H1 (cell line): ENCODE results near the gene BRMS1. TPM values are rescaled to one million over a fixed set of nuclear protein-coding genes. Genes with fewer than 3 reads are reported as not detected.

Source experiments
- CTCF ChIA-PET: fragments of 300-600 bp; sonication (Branson Sonifier 250); formaldehyde crosslinking; loops from one replicate; lab custom pipeline; 2021; ENCODE audit not compliant: partially characterized antibody; lab: Charles Lee
- POLR2A ChIA-PET: fragments of 300-600 bp; sonication (Branson Sonifier 250); formaldehyde crosslinking; loops from one replicate; lab custom pipeline; 2021; ENCODE audit warnings: inconsistent platforms; ENCODE audit not compliant: partially characterized antibody; lab: Charles Lee
- DNase-seq, 2 experiments: peaks; one replicate each; pipeline versions ENCODE4 v3.0.0 to v3.0.0-alpha.2; 2010 to 2022; ENCODE audit warnings: low spot score in 2 of 2, low read depth in 1 of 2, mixed read lengths in 1 of 2
- FAIRE-seq: peaks from 2 replicates; lab custom pipeline; 2011; peaks lifted over from hg19 to GRCh38; lab: Jason Lieb, UNC
- H2AFZ ChIP-seq: 2 replicates; pipeline ENCODE4 v1.8.1; 2012; ENCODE audit warnings: low read length, inconsistent platforms
- H2AK5ac ChIP-seq: 2 replicates; pipeline ENCODE4 v1.6.1; 2013; ENCODE audit warnings: low read depth, low read length
- H2BK120ac ChIP-seq: replicated peaks from 2 replicates; pipeline ENCODE3; 2013; ENCODE audit warnings: low read depth, low read length, inconsistent platforms
- H2BK12ac ChIP-seq: 2 replicates; pipeline ENCODE4 v1.6.1; 2013; ENCODE audit warnings: low read depth, low read length
- H2BK15ac ChIP-seq: 2 replicates; pipeline ENCODE4 v1.6.1; 2013; ENCODE audit warnings: low read length
- H2BK20ac ChIP-seq: 2 replicates; pipeline ENCODE4 v1.6.1; 2013; ENCODE audit warnings: low read length
- H2BK5ac ChIP-seq: 2 replicates; pipeline ENCODE4 v1.6.1; 2013; ENCODE audit warnings: low read depth, low read length
- H3K14ac ChIP-seq: 2 replicates; pipeline ENCODE4 v1.6.1; 2013; ENCODE audit warnings: inconsistent platforms; ENCODE audit not compliant: insufficient read length
- H3K18ac ChIP-seq: 2 replicates; pipeline ENCODE4 v1.6.1; 2013; ENCODE audit warnings: low read length; ENCODE audit errors: extremely low read depth
- H3K23ac ChIP-seq: 2 replicates; pipeline ENCODE4 v1.6.1; 2013; ENCODE audit warnings: inconsistent platforms; ENCODE audit not compliant: insufficient read length
- H3K23me2 ChIP-seq: 2 replicates; pipeline ENCODE4 v1.6.1; 2013; ENCODE audit warnings: low read depth, low read length
- H3K27ac ChIP-seq: 2 replicates; pipeline ENCODE4 v1.6.1; 2011; ENCODE audit warnings: low read depth, low read length, inconsistent platforms
- H3K27me3 ChIP-seq, 4 experiments: replicated peaks in 1 of 4; 1 replicate in 1 of 4; 2 replicates in 3 of 4; pipeline versions ENCODE4 v1.6.1 to v1.8.1; 2011 to 2013; ENCODE audit warnings: low read length in 3 of 4, mild to moderate bottlenecking in 3 of 4, inconsistent platforms in 2 of 4, mixed read lengths in 2 of 4, moderate library complexity in 1 of 4; ENCODE audit not compliant: control insufficient read depth in 3 of 4, insufficient read depth in 3 of 4; ENCODE audit errors: extremely low read depth in 1 of 4
- H3K36me3 ChIP-seq, 4 experiments: 2 replicates each; pipeline versions ENCODE4 v1.6.1 to v1.8.1; 2011 to 2013; ENCODE audit warnings: mild to moderate bottlenecking in 4 of 4, low read length in 3 of 4, moderate library complexity in 2 of 4, control low read depth in 1 of 4, inconsistent platforms in 1 of 4; ENCODE audit not compliant: insufficient read depth in 4 of 4, control insufficient read depth in 2 of 4
- H3K4ac ChIP-seq: replicated peaks from 2 replicates; pipeline ENCODE3; 2013; ENCODE audit warnings: low read length, low read depth, mixed read lengths, inconsistent platforms; ENCODE audit not compliant: insufficient read length
- H3K4me1 ChIP-seq, 4 experiments: replicated peaks in 1 of 4; 1 replicate in 1 of 4; 2 replicates in 3 of 4; pipeline versions ENCODE4 v1.6.1 to v1.8.1; 2011 to 2013; ENCODE audit warnings: low read length in 3 of 4, inconsistent platforms in 2 of 4, mixed read lengths in 1 of 4; ENCODE audit not compliant: insufficient read depth in 4 of 4, control insufficient read depth in 3 of 4
- H3K4me2 ChIP-seq, 2 experiments: 2 replicates each; pipeline versions ENCODE4 v1.6.1 to v1.8.1; 2011 to 2013; ENCODE audit warnings: low read depth in 2 of 2, low read length in 2 of 2, control low read depth in 1 of 2, inconsistent platforms in 1 of 2, mild to moderate bottlenecking in 1 of 2; ENCODE audit not compliant: insufficient read depth in 1 of 2
- H3K4me3 ChIP-seq, 4 experiments: fragments of 200-600, 300-600 bp in 1 of 4; sonication (generic), shearing (Covaris generic), sonication (Bioruptor Twin) in 1 of 4; 2 replicates each; pipeline versions ENCODE4 v1.5.1 to v1.8.1; 2011 to 2016; ENCODE audit warnings: low read length in 4 of 4, low read depth in 3 of 4, control low read depth in 2 of 4, inconsistent platforms in 2 of 4, mild to moderate bottlenecking in 2 of 4, mixed read lengths in 1 of 4, moderate library complexity in 1 of 4; ENCODE audit not compliant: insufficient read depth in 2 of 4; ENCODE audit errors: extremely low read depth in 1 of 4
- H3K56ac ChIP-seq: replicated peaks from 2 replicates; pipeline ENCODE3; 2013; ENCODE audit warnings: low read depth, mild to moderate bottlenecking, mixed read lengths, low read length, inconsistent platforms; ENCODE audit not compliant: insufficient read length
- H3K79me1 ChIP-seq: 2 replicates; pipeline ENCODE4 v1.6.1; 2013; ENCODE audit warnings: low read depth, low read length, control low read depth
- H3K79me2 ChIP-seq, 2 experiments: 2 replicates each; pipeline versions ENCODE4 v1.6.1 to v1.8.1; 2012 to 2013; ENCODE audit warnings: low read length in 2 of 2, mild to moderate bottlenecking in 2 of 2, inconsistent platforms in 1 of 2; ENCODE audit not compliant: insufficient read depth in 2 of 2, control insufficient read depth in 1 of 2
- H3K9ac ChIP-seq, 4 experiments: replicated peaks in 1 of 4; 1 replicate in 1 of 4; 2 replicates in 3 of 4; pipeline versions ENCODE4 v1.6.1 to v1.8.1; 2011 to 2013; ENCODE audit warnings: low read depth in 3 of 4, low read length in 3 of 4, control low read depth in 2 of 4, mild to moderate bottlenecking in 2 of 4, moderate library complexity in 2 of 4, inconsistent platforms in 1 of 4; ENCODE audit errors: extremely low read depth in 1 of 4
- H3K9me3 ChIP-seq, 2 experiments: 2 replicates each; pipeline versions ENCODE4 v1.6.1 to v1.8.1; 2012 to 2013; ENCODE audit warnings: mild to moderate bottlenecking in 2 of 2, moderate library complexity in 2 of 2, control low read depth in 1 of 2, inconsistent platforms in 1 of 2, low read depth in 1 of 2, low read length in 1 of 2, mixed read lengths in 1 of 2; ENCODE audit not compliant: insufficient read depth in 2 of 2
- H4K20me1 ChIP-seq, 2 experiments: replicated peaks in 1 of 2; 2 replicates each; pipeline versions ENCODE3 to v1.8.1; 2011 to 2013; ENCODE audit warnings: inconsistent platforms in 2 of 2, low read length in 2 of 2, mild to moderate bottlenecking in 1 of 2; ENCODE audit not compliant: insufficient read depth in 2 of 2, control insufficient read depth in 1 of 2
- H4K5ac ChIP-seq: 2 replicates; pipeline ENCODE4 v1.6.1; 2013; ENCODE audit warnings: low read length, low read depth, mixed read lengths, inconsistent platforms; ENCODE audit not compliant: insufficient read length
- H4K8ac ChIP-seq: 2 replicates; pipeline ENCODE4 v1.8.0; 2013; ENCODE audit warnings: mild to moderate bottlenecking, moderate library complexity, low read length, inconsistent platforms; ENCODE audit not compliant: insufficient read depth; ENCODE audit errors: extremely low read depth
- H4K91ac ChIP-seq: replicated peaks from 2 replicates; pipeline ENCODE3; 2013; ENCODE audit warnings: low read length, mixed read lengths, inconsistent platforms; ENCODE audit not compliant: insufficient read length
- CREB1 ChIP-seq: IDR thresholded peaks from 2 replicates; pipeline ENCODE4 v1.6.1; 2012; ENCODE audit warnings: inconsistent platforms
- EP300 ChIP-seq, 2 experiments: IDR thresholded peaks; 1 replicate in 1 of 2; 2 replicates in 1 of 2; pipeline ENCODE4 v1.6.1; 2011 to 2012; ENCODE audit warnings: low read depth in 2 of 2, low read length in 2 of 2, mild to moderate bottlenecking in 2 of 2, borderline replicate concordance in 1 of 2, inconsistent platforms in 1 of 2, moderate library complexity in 1 of 2
- JUND ChIP-seq: IDR thresholded peaks from 2 replicates; pipeline ENCODE4 v1.6.1; 2011; ENCODE audit warnings: mild to moderate bottlenecking, improper control_type of control experiment, low read length
- KDM5A ChIP-seq: fragments of 200-600 bp; IDR thresholded peaks from 2 replicates; pipeline ENCODE4 v1.7.1; 2012; ENCODE audit warnings: mild to moderate bottlenecking, low read length, inconsistent platforms, mixed read lengths
- RFX5 ChIP-seq: IDR thresholded peaks from 2 replicates; pipeline ENCODE4 v1.6.1; 2011; ENCODE audit warnings: low read depth, low read length, improper control_type of control experiment, borderline replicate concordance
- RXRA ChIP-seq: IDR thresholded peaks from 2 replicates; pipeline ENCODE4 v1.6.1; 2011; ENCODE audit warnings: low read depth, mild to moderate bottlenecking, low read length, moderate library complexity; ENCODE audit not compliant: insufficient read depth
- SP1 ChIP-seq: IDR thresholded peaks from 2 replicates; pipeline ENCODE4 v1.6.1; 2011; ENCODE audit warnings: low read depth, low read length
- SP2 ChIP-seq: IDR thresholded peaks from 2 replicates; pipeline ENCODE4 v1.6.1; 2012; ENCODE audit warnings: mild to moderate bottlenecking, low read length, inconsistent platforms
- TCF12 ChIP-seq: IDR thresholded peaks from 2 replicates; pipeline ENCODE4 v1.6.1; 2011; ENCODE audit warnings: low read depth, mild to moderate bottlenecking, low read length
- WGBS, 2 experiments: shearing (Covaris generic) in 1 of 2; methylation state at CpG; one replicate each; pipeline versions ENCODE4 v1.1.6 to v1.1.7; 2013 to 2015; ENCODE audit warnings: low lambda C conversion rate in 2 of 2, mixed read lengths in 2 of 2, inconsistent platforms in 1 of 2, low coverage in 1 of 2, missing lambda C conversion rate in 1 of 2; ENCODE audit not compliant: insufficient replicate concordance in 2 of 2, insufficient coverage in 1 of 2, insufficient read length in 1 of 2; ENCODE audit errors: extremely low coverage in 1 of 2, missing lambda C conversion rate in 1 of 2; 5-methylcytosine and 5-hydroxymethylcytosine counted together
- polyA plus RNA-seq, 7 experiments: library from polyadenylated mRNA; depleted of rRNA in 3 of 7; stranded (reverse) in 5 of 7; unstranded in 2 of 7; fragments of >200 nt in 5 of 7; fragments of 200-250 nt in 2 of 7; gene quantifications; 1 replicate in 5 of 7; 2 replicates in 1 of 7; 4 replicates in 1 of 7; pipeline versions ENCODE4 v1.2.1 to v1.2.3, GENCODE V29; 2011 to 2013; ENCODE audit warnings: missing spikeins in 2 of 7, mixed read lengths in 2 of 7
- total RNA-seq: library from RNA; stranded (reverse); fragmentation: NEBNext Ultra II Directional; extraction: Animal tissue kit (Norgen Biotek cat#: 25700); gene quantifications from 2 replicates; pipeline ENCODE4 v1.2.1, GENCODE V29; 2021
- TF ChIP-seq, protein P1 (sequence below): IDR thresholded peaks from 2 replicates; pipeline ENCODE4 v1.6.1; 2012; ENCODE audit warnings: inconsistent platforms

The BRMS1 gene
- total and polyA plus RNA-seq, 2 of the 8 experiments (the other 6 are each of a cell fraction or from before 2014, with no cell fraction given), result 39.2 to 46.1 TPM

DNA sequence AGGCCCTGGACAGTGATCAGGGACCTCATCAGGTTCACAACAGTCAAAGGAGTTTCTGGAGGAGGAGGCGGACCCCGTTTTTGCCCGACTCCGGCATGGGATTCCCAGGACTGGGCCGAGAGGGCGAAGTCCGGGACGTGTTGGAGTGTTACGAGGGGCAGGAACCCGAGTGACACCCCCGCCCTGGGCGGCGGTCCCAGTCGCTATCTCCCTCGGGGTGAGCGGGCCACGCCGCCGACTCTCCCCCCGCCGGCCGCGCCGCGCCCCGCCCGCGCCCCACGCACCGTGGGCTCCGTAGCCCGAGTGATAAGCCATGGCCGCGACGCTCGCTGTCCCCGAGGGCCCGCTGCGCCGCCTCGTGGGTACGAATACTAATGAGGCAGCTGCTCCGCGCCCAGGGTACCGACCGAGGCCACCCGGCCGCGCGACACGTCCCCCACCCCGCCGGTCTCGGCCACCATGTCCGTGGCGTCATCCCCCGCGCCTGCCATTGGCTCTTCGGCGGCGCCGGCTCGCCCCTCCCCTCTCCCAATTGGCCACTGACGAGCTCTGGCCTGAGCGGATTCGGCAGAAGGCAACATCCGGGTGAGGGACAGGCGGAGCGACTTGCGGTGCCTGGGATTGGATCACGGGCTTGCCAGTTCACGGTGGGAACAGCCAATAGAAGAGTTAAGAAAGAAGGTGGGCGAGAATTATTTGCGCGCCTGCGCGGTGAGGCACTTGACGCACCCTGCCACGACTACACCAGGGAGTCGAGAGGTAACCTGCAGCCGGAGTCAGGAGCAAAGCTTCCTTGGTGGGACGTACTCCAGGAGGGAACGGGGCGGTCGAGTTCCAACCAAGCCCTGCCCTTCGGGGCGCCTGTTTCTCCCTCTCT lies 56.0 kb downstream of the BRMS1 start, which contains the start of gene YIF1A:
Gene YIF1A, minus strand, starts transcription at position 473 of the 877 bp plus-strand sequence. Its CDS starts 158 bp downstream, at position 315.
- Histone ChIP-seq H3K9ac (peak within 1 kb of the TSS; percentile 39 to 82 (median 72)), H3K4me2 (peak within 1 kb of the TSS; percentile 74 to 93), H3K79me1 (peaks cover 6% of the 10 kb centered on the region), H3K36me3 (peaks cover 0 to 2% (median 0%) of the 10 kb centered on the region in 4 experiments; a peak in 1 of 8 replicates), H3K23me2 (peaks cover 12% of the 10 kb centered on the region; the same call in 1 of the 2 replicates), H2BK15ac (0 out of 2 replicates have a peak within 1 kb of the TSS, but pooled peaks have one; percentile 23), H3K4me1 (peaks cover 0 to 21% (median 6%) of the 10 kb centered on the region in 4 experiments; a peak in 5 of 7 replicates), H3K9me3 (no peaks in the 10 kb centered on the region), H2BK120ac (no peak within 1 kb of the TSS), H3K18ac (no peak within 1 kb of the TSS), H4K8ac (peak within 1 kb of the TSS; percentile 88), H4K91ac (no peak within 1 kb of the TSS), H3K23ac (no peak within 1 kb of the TSS), H2BK20ac (no peak within 1 kb of the TSS), H4K5ac (peak within 1 kb of the TSS; percentile 48), H2AK5ac (no peak within 1 kb of the TSS), H3K27me3 (peaks cover 2 to 27% (median 18%) of the 10 kb centered on the region in 4 experiments), H3K56ac (peak within 1 kb of the TSS; percentile 40), H2BK12ac (no peak within 1 kb of the TSS), H3K27ac (peak within 1 kb of the TSS; percentile 55), H3K14ac (no peak within 1 kb of the TSS), H2BK5ac (peak within 1 kb of the TSS; percentile 44; the same call in 1 of the 2 replicates), H3K79me2 (peaks cover 0 to 9% of the 10 kb centered on the region in 2 experiments; a peak in 1 of 4 replicates), H3K4ac (no peak within 1 kb of the TSS), H4K20me1 (peaks cover 8 to 9% of the 10 kb centered on the region in 2 experiments), H2AFZ (peak within 1 kb of the TSS; percentile 57; the same call in 1 of the 2 replicates), H3K4me3 (peak within 1 kb of the TSS; percentile 76 to 94 (median 92))
- ChIA-PET CTCF (interaction anchor here (0.6 to 6.9 kb wide), 13 partner anchors 11 to 894 kb away, joined by 3 to 57 read pairs (median 5); partner anchors contain the start of genes CNIH2, RAB1B and RIN1), POLR2A (interaction anchor here (0.8 to 4.5 kb wide), 18 partner anchors 9 to 398 kb away, joined by 3 to 29 read pairs (median 7); partner anchors contain the start of genes BRMS1, CCDC85B, CD248 and CNIH2)
- WGBS, 2 experiments, result 1% methylated on average over 68 of the region's 87 CpGs; no CpG with 5 or more reads in 1 of the 2 experiments
- peak; percentile 91 for FAIRE-seq
- DNase-seq, result peak; percentile 95 to 98
- TF ChIP-seq EP300 (IDR thresholded peaks at IDR 0.05; ENCODE audit: borderline replicate concordance in 1 of 2, low read depth in 2 of 2, low read length in 2 of 2), result no peak
- TF ChIP-seq JUND, result peak; percentile 53; the same call in 1 of the 2 replicates
- TF ChIP-seq SP1, result peak; percentile 94
- no peak for TF ChIP-seq KDM5A
- no peak for TF ChIP-seq TCF12
- TF ChIP-seq CREB1, result peak; percentile 89
- TF ChIP-seq, protein P1, sequence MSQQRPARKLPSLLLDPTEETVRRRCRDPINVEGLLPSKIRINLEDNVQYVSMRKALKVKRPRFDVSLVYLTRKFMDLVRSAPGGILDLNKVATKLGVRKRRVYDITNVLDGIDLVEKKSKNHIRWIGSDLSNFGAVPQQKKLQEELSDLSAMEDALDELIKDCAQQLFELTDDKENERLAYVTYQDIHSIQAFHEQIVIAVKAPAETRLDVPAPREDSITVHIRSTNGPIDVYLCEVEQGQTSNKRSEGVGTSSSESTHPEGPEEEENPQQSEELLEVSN, result no peak
- peak; percentile 62 for TF ChIP-seq SP2
- TF ChIP-seq RFX5, result no peak
- TF ChIP-seq RXRA, result no peak
